Measurements from ENCODE around the gene TRABD2B. TPM values are rescaled to one million over a fixed set of nuclear protein-coding genes. Genes with fewer than 3 reads are reported as not detected.

TRABD2B gene
- total RNA-seq, 4 donors from 2014 or later: 0.35 to 2.5 (median 0.88) TPM

DNA sequence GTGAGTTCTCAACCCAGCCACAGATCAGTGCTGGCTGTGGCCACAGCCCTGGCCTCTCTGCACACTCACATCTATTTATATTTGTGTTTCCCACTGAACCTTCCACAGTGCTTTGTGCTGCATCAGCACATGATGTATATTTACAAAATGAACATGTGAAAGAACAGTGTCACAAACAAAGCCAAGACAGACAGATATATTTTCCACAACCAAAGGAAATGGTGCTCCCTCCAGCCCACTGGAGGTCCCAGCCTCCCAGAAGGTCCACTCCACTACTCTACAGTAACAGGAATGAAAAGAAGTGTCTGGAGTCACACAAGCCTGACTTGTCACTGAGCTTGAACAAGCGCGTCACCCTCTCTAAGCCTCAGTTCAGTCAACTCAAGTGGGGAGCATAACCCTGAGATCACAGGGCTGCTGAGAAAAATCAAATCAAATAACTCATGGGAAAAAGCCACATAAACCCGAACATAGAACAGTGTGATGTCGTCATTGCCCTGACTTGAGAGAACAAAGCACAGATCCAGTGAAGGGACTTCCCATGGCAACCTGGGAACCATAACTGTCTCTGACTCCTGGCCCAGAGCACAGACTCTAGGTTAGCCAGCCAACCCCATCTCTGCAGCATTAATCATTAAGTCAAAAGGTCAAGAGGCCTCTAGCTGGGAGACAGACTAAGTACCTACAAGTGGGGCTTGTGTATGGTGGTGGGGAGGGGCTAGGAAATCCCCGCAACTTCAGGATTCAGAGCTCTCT lies 121.2 kb downstream of the TRABD2B start:
- H3K27ac ChIP-seq: peak overlapping the region in 1 of 4 donors; percentile 6
- TF ChIP-seq POLR2A (IDR thresholded peaks at IDR 0.05) (no peak), CTCF (IDR thresholded peaks at IDR 0.05) (no peak)
- no peak for DNase-seq

DNA sequence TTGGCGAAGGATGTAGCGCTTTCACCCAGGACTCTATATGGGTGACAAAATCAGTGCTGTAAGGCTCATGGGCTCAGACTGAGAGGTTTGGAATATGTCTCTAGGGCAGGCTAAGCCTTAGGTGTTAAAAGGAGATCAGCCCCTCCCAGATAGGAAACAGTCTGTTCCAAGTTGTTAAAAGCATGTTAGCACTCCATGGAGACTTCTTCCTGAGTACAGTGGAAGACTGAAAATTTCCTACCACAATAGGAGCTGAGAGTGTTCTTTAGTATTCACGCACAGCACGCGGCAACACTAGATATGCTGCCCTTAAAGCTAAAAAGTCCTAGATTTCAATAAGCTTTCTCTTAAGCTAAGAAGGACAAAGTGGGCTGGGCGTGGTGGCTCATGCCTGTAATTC lies 122.1 kb downstream of the TRABD2B start:
- Histone ChIP-seq H3K4me1 (peaks cover 0 to 4% (median 0%) of the 10 kb centered on the region in 4 donors), H3K4me3 (no peak overlapping the region), H3K9me3 (no peaks in the 10 kb centered on the region), H3K27me3 (no peaks in the 10 kb centered on the region), H3K36me3 (no peaks in the 10 kb centered on the region), H3K27ac (no peak overlapping the region)
- no peak for TF ChIP-seq POLR2A (IDR thresholded peaks at IDR 0.05)
- no peak for TF ChIP-seq CTCF (IDR thresholded peaks at IDR 0.05)
- DNase-seq: no peak

More for the DNA sequence above, 121.2 kb downstream of the TRABD2B start:
- Histone ChIP-seq H3K4me3 (no peak overlapping the region), H3K9me3 (no peaks in the 10 kb centered on the region), H3K27me3 (no peaks in the 10 kb centered on the region), H3K36me3 (no peaks in the 10 kb centered on the region), H3K4me1 (peaks cover 0 to 4% (median 0%) of the 10 kb centered on the region in 4 donors)

DNA sequence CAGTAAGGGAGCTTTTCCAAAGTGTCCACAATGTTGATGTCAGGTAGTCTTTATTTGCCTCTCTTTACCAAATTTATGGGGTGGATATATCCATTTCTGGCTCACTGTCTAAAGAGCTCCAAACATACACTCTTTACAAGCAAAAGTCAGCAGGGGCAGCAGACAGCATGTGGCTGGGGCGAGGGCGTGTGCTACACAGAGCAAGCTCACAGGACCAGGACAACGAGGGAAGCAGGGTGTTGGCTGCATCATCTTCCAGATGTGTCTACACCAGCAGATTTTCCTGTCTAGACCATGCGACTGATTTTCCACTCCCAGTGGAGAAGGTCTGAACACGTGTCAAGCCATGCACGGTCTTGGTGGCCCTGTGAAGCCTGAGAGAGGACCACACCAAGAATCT lies 123.8 kb downstream of the TRABD2B start:
- peaks cover 0 to 4% (median 0%) of the 10 kb centered on the region in 4 donors for H3K4me1 ChIP-seq
- H3K4me3 ChIP-seq: no peak overlapping the region
- H3K27ac ChIP-seq: no peak overlapping the region
- H3K36me3 ChIP-seq: no peaks in the 10 kb centered on the region
- H3K9me3 ChIP-seq: no peaks in the 10 kb centered on the region
- no peak for DNase-seq
- TF ChIP-seq POLR2A (IDR thresholded peaks at IDR 0.05) (no peak), CTCF (IDR thresholded peaks at IDR 0.05) (no peak)
- no peaks in the 10 kb centered on the region for H3K27me3 ChIP-seq

DNA sequence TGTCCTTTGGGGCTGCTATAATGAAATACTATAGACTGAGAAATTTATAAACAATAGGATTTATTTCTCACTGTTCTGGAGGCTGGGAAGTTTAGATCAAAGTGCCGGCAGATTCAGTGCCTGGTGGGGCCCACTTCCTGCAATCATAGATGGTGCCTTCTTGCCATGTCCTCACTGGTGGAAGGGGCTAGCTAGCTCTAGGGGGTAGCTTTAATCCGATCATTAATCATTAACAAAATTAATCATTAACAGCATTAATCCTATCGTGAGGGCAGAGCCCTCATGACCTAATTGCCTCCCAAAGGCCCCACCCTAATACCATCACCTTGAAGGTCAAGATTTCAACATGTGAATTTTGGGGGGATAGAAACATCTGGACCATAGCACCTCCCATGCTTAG lies 124.3 kb downstream of the TRABD2B start:
- Histone ChIP-seq H3K27me3 (no peaks in the 10 kb centered on the region), H3K27ac (no peak overlapping the region), H3K4me3 (no peak overlapping the region), H3K4me1 (peaks cover 0 to 4% (median 0%) of the 10 kb centered on the region in 4 donors), H3K9me3 (no peaks in the 10 kb centered on the region), H3K36me3 (no peaks in the 10 kb centered on the region)
- no peak for DNase-seq
- no peak for TF ChIP-seq POLR2A (IDR thresholded peaks at IDR 0.05)
- TF ChIP-seq CTCF (IDR thresholded peaks at IDR 0.05): no peak

DNA sequence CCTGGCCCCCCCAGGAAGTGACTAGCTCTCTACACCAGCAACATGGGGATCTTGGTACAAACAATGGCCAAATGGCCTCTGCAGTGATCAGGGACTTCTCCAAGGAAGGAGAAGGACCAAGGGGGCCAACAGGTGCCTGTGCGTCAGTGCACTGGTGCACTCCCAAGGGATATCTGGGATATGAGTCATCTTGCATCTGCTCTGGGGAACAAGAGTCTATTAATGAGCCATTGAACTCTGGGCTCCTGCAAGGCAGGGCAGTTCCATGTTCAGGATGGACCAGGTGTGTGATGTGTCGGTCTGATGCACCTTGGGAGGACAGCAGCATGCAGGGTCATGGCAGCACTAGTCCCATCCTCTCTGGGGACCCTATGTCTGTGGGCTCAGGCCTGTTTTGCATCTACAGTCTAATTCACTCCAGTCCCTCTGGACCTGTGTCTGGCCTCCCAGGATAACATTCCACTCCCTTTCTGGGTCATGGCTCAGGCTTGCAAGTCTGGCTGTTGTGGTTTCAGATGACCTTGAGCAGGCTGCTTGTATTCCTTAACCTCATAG lies 125.3 kb downstream of the TRABD2B start:
- H3K9me3 ChIP-seq: no peaks in the 10 kb centered on the region
- DNase-seq: peak in 2 of 3 donors; percentile 64 to 77
- H3K4me3 ChIP-seq: no peak overlapping the region
- H3K27me3 ChIP-seq: no peaks in the 10 kb centered on the region
- H3K27ac ChIP-seq: peak overlapping the region in 2 of 4 donors; percentile 41 to 57
- peak in 1 of 6 experiments; percentile 12 for TF ChIP-seq CTCF (IDR thresholded peaks at IDR 0.05)
- TF ChIP-seq POLR2A (IDR thresholded peaks at IDR 0.05): no peak
- H3K4me1 ChIP-seq: peaks cover 0 to 6% (median 2%) of the 10 kb centered on the region in 4 donors
- H3K36me3 ChIP-seq: no peaks in the 10 kb centered on the region
